Measurements from ENCODE around the gene INSRR. TPM values are rescaled to one million over a fixed set of nuclear protein-coding genes. Genes with fewer than 3 reads are reported as not detected.

Gene INSRR
- total RNA-seq, 1 donor from 2014 or later, result not detected

- no peak for ATAC-seq
- no peaks in the 10 kb centered on the region for H3K9me3 ChIP-seq
- intact Hi-C loops (cut with DNase I), result no loop called here
Observed at GRCh38 chr1:156881663-156882062, 22.7 kb upstream of the INSRR start.

DNA sequence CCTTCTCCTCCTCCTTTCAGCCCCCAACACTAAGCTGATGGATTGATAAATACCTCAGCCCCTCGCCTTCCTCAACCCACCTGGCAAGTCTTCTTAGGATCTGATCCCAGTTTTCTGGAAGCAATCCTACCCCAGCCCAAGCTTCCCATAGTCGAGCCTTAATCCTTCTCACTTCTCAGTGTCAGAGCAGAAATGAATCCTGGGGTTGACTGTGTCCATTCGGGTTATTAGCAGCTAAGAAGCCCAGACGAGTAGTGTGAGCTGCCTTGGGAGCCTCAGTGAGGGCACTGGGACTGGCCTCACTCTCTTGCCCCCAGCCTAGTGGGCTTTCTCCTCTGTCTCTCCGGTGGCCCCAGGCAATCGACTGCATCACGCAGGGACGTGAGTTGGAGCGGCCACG, 22.2 kb upstream of the INSRR start:
- intact Hi-C loops (cut with DNase I), result no loop called here
- no peak for TF ChIP-seq CTCF (IDR thresholded peaks at IDR 0.05)
- Histone ChIP-seq H3K27me3 (ENCODE audit: low read depth) (peaks cover 29% of the 10 kb centered on the region), H3K4me3 (no peak overlapping the region), H3K36me3 (no peaks in the 10 kb centered on the region), H3K9me3 (no peaks in the 10 kb centered on the region), H3K4me1 (no peaks in the 10 kb centered on the region), H3K27ac (no peak overlapping the region)
- no peak for DNase-seq
- ATAC-seq, result no peak

More at GRCh38 chr1:156881663-156882062, 22.7 kb upstream of the INSRR start:
- Histone ChIP-seq H3K36me3 (no peaks in the 10 kb centered on the region), H3K4me1 (no peaks in the 10 kb centered on the region), H3K4me3 (no peak overlapping the region), H3K27ac (no peak overlapping the region), H3K27me3 (ENCODE audit: low read depth) (peaks cover 24% of the 10 kb centered on the region)
- DNase-seq, result no peak
- no peak for TF ChIP-seq CTCF (IDR thresholded peaks at IDR 0.05)

DNA sequence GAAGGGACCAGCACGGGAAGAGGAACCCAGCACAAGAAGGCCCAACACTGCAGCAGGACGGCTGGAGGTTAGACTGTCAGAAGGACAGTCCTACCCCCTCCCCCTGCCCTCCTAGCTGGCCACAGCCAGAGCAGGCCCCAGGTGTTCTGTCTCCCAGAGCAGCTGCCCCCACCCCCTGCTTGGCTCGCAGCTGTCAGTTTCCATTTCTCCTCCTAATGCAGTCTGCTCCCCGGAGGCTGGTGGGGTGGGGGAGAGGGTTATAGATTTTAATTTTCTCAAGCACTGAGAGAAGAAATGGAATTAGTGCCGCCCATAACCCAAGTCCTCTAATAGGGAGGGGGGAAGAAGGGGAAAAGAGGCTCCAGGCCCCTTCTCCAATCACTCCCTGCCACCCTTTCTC, 21.6 kb upstream of the INSRR start:
- DNase-seq (no peak), ATAC-seq (no peak)
- Histone ChIP-seq H3K4me3 (no peak overlapping the region), H3K4me1 (no peaks in the 10 kb centered on the region), H3K27ac (no peak overlapping the region), H3K9me3 (no peaks in the 10 kb centered on the region), H3K36me3 (no peaks in the 10 kb centered on the region), H3K27me3 (ENCODE audit: low read depth) (peaks cover 30% of the 10 kb centered on the region)
- intact Hi-C loops (cut with DNase I), result no loop called here
- no peak for TF ChIP-seq CTCF (IDR thresholded peaks at IDR 0.05)

DNA sequence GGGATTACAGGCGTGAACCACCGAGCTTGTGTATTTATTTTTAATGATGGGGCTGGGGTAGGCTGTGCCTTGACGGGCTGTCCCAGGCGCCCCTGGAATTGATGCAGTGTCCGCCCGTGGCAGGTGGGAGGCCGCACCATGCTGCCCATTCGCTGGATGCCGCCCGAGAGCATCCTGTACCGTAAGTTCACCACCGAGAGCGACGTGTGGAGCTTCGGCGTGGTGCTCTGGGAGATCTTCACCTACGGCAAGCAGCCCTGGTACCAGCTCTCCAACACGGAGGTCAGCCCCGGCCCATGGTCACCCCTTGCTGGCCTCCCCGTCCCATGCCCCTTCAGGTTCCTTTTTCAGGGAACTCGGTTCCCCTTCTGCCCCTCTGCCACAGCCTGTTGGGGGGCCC, 21.0 kb upstream of the INSRR start:
- H3K9me3 ChIP-seq, result no peaks in the 10 kb centered on the region
- ATAC-seq (no peak), DNase-seq (no peak)
- no peak for TF ChIP-seq CTCF (IDR thresholded peaks at IDR 0.05)
- no peaks in the 10 kb centered on the region for H3K4me1 ChIP-seq
- no peak overlapping the region for H3K27ac ChIP-seq
- no peak overlapping the region for H3K4me3 ChIP-seq
- H3K27me3 ChIP-seq (ENCODE audit: low read depth), result peaks cover 30% of the 10 kb centered on the region
- no peaks in the 10 kb centered on the region for H3K36me3 ChIP-seq
- intact Hi-C loops (cut with DNase I), result no loop called here

DNA sequence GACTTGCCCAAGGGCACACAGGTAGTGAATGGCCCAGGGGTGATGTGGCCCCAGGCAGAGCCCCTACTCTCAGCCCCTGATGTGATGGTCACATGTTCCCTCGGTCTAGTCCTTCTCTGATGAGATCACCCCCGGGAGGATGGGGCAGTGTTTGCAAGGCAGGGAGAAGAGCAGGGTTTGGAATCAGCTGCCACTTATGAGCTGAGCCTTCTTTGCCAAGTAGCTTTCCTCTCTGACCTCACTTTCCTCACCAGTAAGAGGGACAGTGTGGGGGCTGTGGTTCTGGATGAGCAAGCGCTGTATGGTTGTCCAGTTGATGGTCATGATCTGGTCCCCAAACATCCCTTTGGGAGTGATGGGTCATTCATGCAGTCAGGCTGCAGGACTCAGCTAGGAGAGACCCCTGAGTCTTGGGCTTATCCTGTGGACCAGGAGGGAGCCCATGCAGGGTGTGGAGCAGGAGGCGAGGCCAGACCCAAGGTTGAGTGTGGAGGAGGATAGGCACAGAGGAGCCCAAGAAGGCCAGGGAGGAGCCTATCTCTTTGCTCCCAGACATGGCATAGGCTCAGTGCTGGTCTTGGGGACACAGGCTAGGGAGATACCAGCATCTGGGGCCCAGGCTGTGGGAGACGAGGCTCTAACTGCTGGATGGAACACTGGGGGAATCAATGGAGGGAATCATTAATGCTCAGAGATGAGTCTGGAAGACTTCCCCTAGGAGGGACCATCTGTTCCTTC, 18.7 kb upstream of the INSRR start:
- no peaks in the 10 kb centered on the region for H3K9me3 ChIP-seq
- no peaks in the 10 kb centered on the region for H3K4me1 ChIP-seq
- ATAC-seq (peak in 1 of 2 donors; percentile 12), DNase-seq (no peak)
- H3K27ac ChIP-seq, result no peak overlapping the region
- no peak for TF ChIP-seq CTCF (IDR thresholded peaks at IDR 0.05)
- intact Hi-C loops (cut with DNase I), result no loop called here
- H3K4me3 ChIP-seq, result no peak overlapping the region
- H3K27me3 ChIP-seq (ENCODE audit: low read depth), result peaks cover 20% of the 10 kb centered on the region
- no peaks in the 10 kb centered on the region for H3K36me3 ChIP-seq
